Osteocyte (in vitro differentiated cells): ENCODE results near the gene TELO2. TPM values are rescaled to one million over a fixed set of nuclear protein-coding genes. Genes with fewer than 3 reads are reported as not detected.

Experiments
- DNase-seq: peaks from one replicate; pipeline ENCODE4 v3.0.0; 2021; ENCODE audit warnings: mixed read lengths; ENCODE audit not compliant: unreplicated experiment; ENCODE audit errors: extremely low spot score
- H3K27ac Mint-ChIP-seq: one replicate; pipeline ENCODE4 v1.8.0; 2021; ENCODE audit warnings: mild to moderate bottlenecking, mixed read lengths; ENCODE audit not compliant: unreplicated experiment
- H3K27me3 Mint-ChIP-seq: one replicate; pipeline ENCODE4 v1.8.0; 2021; ENCODE audit warnings: mixed read lengths; ENCODE audit not compliant: unreplicated experiment
- H3K36me3 Mint-ChIP-seq: one replicate; pipeline ENCODE4 v1.8.0; 2021; ENCODE audit warnings: mixed read lengths; ENCODE audit not compliant: unreplicated experiment
- H3K4me1 Mint-ChIP-seq: one replicate; pipeline ENCODE4 v1.8.0; 2021; ENCODE audit warnings: mixed read lengths; ENCODE audit not compliant: unreplicated experiment
- H3K4me3 Mint-ChIP-seq: one replicate; pipeline ENCODE4 v1.8.0; 2021; ENCODE audit warnings: mild to moderate bottlenecking, moderate library complexity, mixed read lengths; ENCODE audit not compliant: unreplicated experiment
- H3K9me3 Mint-ChIP-seq: one replicate; pipeline ENCODE4 v1.8.0; 2021; ENCODE audit warnings: mixed read lengths; ENCODE audit not compliant: unreplicated experiment
- CTCF ChIP-seq: fragments of 200-600 bp; sonication (generic); IDR thresholded peaks from 2 replicates; pipeline ENCODE4 v1.5.0; 2021; ENCODE audit warnings: antibody characterized with exemption, mild to moderate bottlenecking, moderate library complexity
- total RNA-seq: library from RNA; stranded (reverse); gene quantifications from 2 replicates; pipeline ENCODE4 v1.2.1, GENCODE V29; 2021

The TELO2 gene
- total RNA-seq, 1 donor from 2014 or later, result 37.8 TPM

- no peaks in the 10 kb centered on the region for H3K9me3 Mint-ChIP-seq
- TF ChIP-seq CTCF, result no peak
- H3K4me3 Mint-ChIP-seq, result no peak overlapping the region
- H3K27ac Mint-ChIP-seq, result no peak overlapping the region
- H3K27me3 Mint-ChIP-seq, result no peaks in the 10 kb centered on the region
- H3K36me3 Mint-ChIP-seq, result peaks cover 12% of the 10 kb centered on the region
- peaks cover 44% of the 10 kb centered on the region for H3K4me1 Mint-ChIP-seq
- no peak for DNase-seq
Observed at GRCh38 chr16:1536601-1537000, 43.4 kb downstream of the TELO2 start.

GRCh38 chr16:1537138-1537577 lies 44.0 kb downstream of the TELO2 start:
- TF ChIP-seq CTCF, result no peak
- Mint-ChIP-seq H3K27ac (no peak overlapping the region), H3K36me3 (peaks cover 12% of the 10 kb centered on the region), H3K4me1 (peaks cover 38% of the 10 kb centered on the region), H3K27me3 (no peaks in the 10 kb centered on the region), H3K9me3 (no peaks in the 10 kb centered on the region), H3K4me3 (no peak overlapping the region)
- DNase-seq, result no peak

- no peak overlapping the region for H3K27ac Mint-ChIP-seq
- H3K4me1 Mint-ChIP-seq, result peaks cover 34% of the 10 kb centered on the region
- H3K36me3 Mint-ChIP-seq, result peaks cover 16% of the 10 kb centered on the region
- no peaks in the 10 kb centered on the region for H3K9me3 Mint-ChIP-seq
- TF ChIP-seq CTCF, result no peak
- no peaks in the 10 kb centered on the region for H3K27me3 Mint-ChIP-seq
- DNase-seq, result no peak
- no peak overlapping the region for H3K4me3 Mint-ChIP-seq
Observed at GRCh38 chr16:1537763-1538289, 44.7 kb downstream of the TELO2 start.

- Mint-ChIP-seq H3K27ac (no peak overlapping the region), H3K9me3 (no peaks in the 10 kb centered on the region), H3K27me3 (no peaks in the 10 kb centered on the region), H3K4me3 (no peak overlapping the region), H3K4me1 (peaks cover 33% of the 10 kb centered on the region), H3K36me3 (peaks cover 19% of the 10 kb centered on the region)
- no peak for DNase-seq
- TF ChIP-seq CTCF, result no peak
Observed at GRCh38 chr16:1538804-1539520, 45.8 kb downstream of the TELO2 start.

- H3K27me3 Mint-ChIP-seq, result no peaks in the 10 kb centered on the region
- no peak for TF ChIP-seq CTCF
Observed at GRCh38 chr16:1539720-1540555, 46.8 kb downstream of the TELO2 start.

More at GRCh38 chr16:1539720-1540555, 46.8 kb downstream of the TELO2 start:
- no peaks in the 10 kb centered on the region for H3K9me3 Mint-ChIP-seq
- peaks cover 27% of the 10 kb centered on the region for H3K4me1 Mint-ChIP-seq
- no peak overlapping the region for H3K4me3 Mint-ChIP-seq
- no peak for DNase-seq
- H3K36me3 Mint-ChIP-seq, result peaks cover 19% of the 10 kb centered on the region
- H3K27ac Mint-ChIP-seq, result no peak overlapping the region
